Stimulated activated CD8-positive, alpha-beta memory T cell treated with anti-CD3 and anti-CD28 coated beads, Interleukin-15, amount 100 ng/mL, for 4 hours (primary cell): ENCODE measurements around the gene HAPSTR1.

Source experiments
- DNase-seq, 2 donors: peaks; one replicate each; pipeline ENCODE4 v3.0.0-alpha.2; 2020; ENCODE audit warnings: low read depth in 2 of 2

The HAPSTR1 gene

GRCh38 chr16:9123401-9123800 lies 32.0 kb downstream of the HAPSTR1 start:
- no peak for DNase-seq

- no peak for DNase-seq
These were observed 32.4 kb downstream of the HAPSTR1 start for GRCh38 chr16:9123871-9124270.

GRCh38 chr16:9124444-9124843 lies 33.0 kb downstream of the HAPSTR1 start:
- DNase-seq = no peak

GRCh38 chr16:9124908-9125584 lies 33.6 kb downstream of the HAPSTR1 start:
- DNase-seq = no peak

- DNase-seq = no peak
These were observed 34.4 kb downstream of the HAPSTR1 start for GRCh38 chr16:9125658-9126505.

- no peak for DNase-seq
These were observed 35.2 kb downstream of the HAPSTR1 start for GRCh38 chr16:9126609-9127008.

- no peak for DNase-seq
These were observed 37.2 kb downstream of the HAPSTR1 start for GRCh38 chr16:9128346-9129342.

- no peak for DNase-seq
These were observed 42.9 kb downstream of the HAPSTR1 start for GRCh38 chr16:9134306-9134705.

- DNase-seq = peak; percentile 34 to 35
These were observed 43.3 kb downstream of the HAPSTR1 start for GRCh38 chr16:9134739-9135138.

- DNase-seq = no peak
These were observed 44.4 kb downstream of the HAPSTR1 start for GRCh38 chr16:9135797-9136196.

GRCh38 chr16:9136596-9136995 lies 45.2 kb downstream of the HAPSTR1 start:
- DNase-seq = no peak

- no peak for DNase-seq
These were observed 46.7 kb downstream of the HAPSTR1 start for GRCh38 chr16:9138021-9138680.

- DNase-seq = peak; percentile 35 to 41
These were observed 47.5 kb downstream of the HAPSTR1 start for GRCh38 chr16:9138731-9139501.

GRCh38 chr16:9139965-9140364 lies 48.5 kb downstream of the HAPSTR1 start:
- DNase-seq = no peak
